Stimulated activated CD8-positive, alpha-beta memory T cell treated with anti-CD3 and anti-CD28 coated beads, Interleukin-12 subunit alpha, Interleukin-12 subunit beta, amount 100 ng/mL, for 1 hour (primary cell): Measurements from ENCODE around the gene LONP2.
"Not testable (repeated sequence)": the region's sequence is repeated elsewhere in the genome, so short reads cannot be mapped to it uniquely, and the experiment has no call there.

ENCODE experiments used
- DNase-seq: peaks from one replicate; pipeline ENCODE4 v3.0.0-alpha.2; 2020; ENCODE audit warnings: low read depth

The LONP2 gene

GRCh38 chr16:48340054-48340453, 96.0 kb downstream of the LONP2 start:
- no peak for DNase-seq

GRCh38 chr16:48342591-48342990, 98.5 kb downstream of the LONP2 start:
- DNase-seq, result no peak

- DNase-seq, result no peak
Observed at GRCh38 chr16:48347191-48347865, 103.2 kb downstream of the LONP2 start.

GRCh38 chr16:48347980-48348379, 103.9 kb downstream of the LONP2 start:
- DNase-seq, result no peak

- DNase-seq, result no peak
Observed at GRCh38 chr16:48350736-48351135, 106.6 kb downstream of the LONP2 start.

GRCh38 chr16:48352648-48353390, 108.7 kb downstream of the LONP2 start:
- DNase-seq, result no peak

GRCh38 chr16:48353565-48354163, 109.6 kb downstream of the LONP2 start:
- DNase-seq, result peak; percentile 56

GRCh38 chr16:48354385-48354784, 110.3 kb downstream of the LONP2 start:
- not testable (repeated sequence) for DNase-seq

- no peak for DNase-seq
Observed at GRCh38 chr16:48354877-48355855, 111.1 kb downstream of the LONP2 start.

- DNase-seq, result no peak
Observed at GRCh38 chr16:48356633-48357376, 112.7 kb downstream of the LONP2 start.

- DNase-seq, result no peak
Observed at GRCh38 chr16:48358419-48358818, 114.3 kb downstream of the LONP2 start.

- DNase-seq, result no peak
Observed at GRCh38 chr16:48359983-48360382, 115.9 kb downstream of the LONP2 start.

GRCh38 chr16:48361012-48361411, 116.9 kb downstream of the LONP2 start:
- no peak for DNase-seq

- no peak for DNase-seq
Observed at GRCh38 chr16:48361540-48362144, 117.5 kb downstream of the LONP2 start.

GRCh38 chr16:48365025-48365600, 121.0 kb downstream of the LONP2 start:
- no peak for DNase-seq

GRCh38 chr16:48365601-48366164, 121.6 kb downstream of the LONP2 start:
- DNase-seq, result peak; percentile 48

GRCh38 chr16:48366165-48367093, 122.3 kb downstream of the LONP2 start:
- no peak for DNase-seq

- no peak for DNase-seq
Observed at GRCh38 chr16:48367441-48368049, 123.4 kb downstream of the LONP2 start.

- no peak for DNase-seq
Observed at GRCh38 chr16:48369765-48370164, 125.7 kb downstream of the LONP2 start.
